ENCODE results near the gene ZC3H12C. TPM values are rescaled to one million over a fixed set of nuclear protein-coding genes. Genes with fewer than 3 reads are reported as not detected.

Gene ZC3H12C
- total and polyA plus RNA-seq, 10 of the 15 experiments (the other 5 are each of a cell fraction or from before 2014, with no cell fraction given) = 0.31 to 31.0 (median 3.7) TPM

DNA sequence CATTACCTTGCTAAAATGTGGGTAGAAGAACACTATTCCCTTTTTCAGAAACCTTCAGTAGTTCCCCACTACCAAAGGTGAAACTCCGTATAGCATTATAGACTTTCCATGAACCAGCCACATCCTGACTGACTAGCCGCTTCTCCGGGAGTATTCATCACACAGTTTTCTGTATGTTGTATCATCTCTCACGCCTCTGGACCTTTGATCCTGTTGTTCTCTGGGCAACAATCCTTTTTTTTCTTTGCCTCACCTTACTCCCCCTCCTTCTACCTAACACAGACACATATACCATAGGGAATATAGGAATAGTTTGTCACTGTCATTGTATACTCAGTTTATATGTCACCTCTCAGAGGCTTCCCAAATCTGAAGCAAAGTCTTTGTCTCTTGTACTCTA lies 20.8 kb downstream of the ZC3H12C start:
- WGBS (ENCODE audit: insufficient coverage, insufficient replicate concordance, low lambda C conversion rate, missing lambda C conversion rate) = 56% methylated on average over 4 of the region's 4 CpGs
- POLR2A ChIA-PET = no interaction called here

More for the DNA sequence above, 20.8 kb downstream of the ZC3H12C start:
- H3K36me3 ChIP-seq (ENCODE audit: control insufficient read depth in 2 of 2, insufficient read depth in 2 of 2, low read length in 1 of 2) = peaks cover 0 to 3% of the 10 kb centered on the region in 2 experiments; a peak in 2 of 4 replicates
- ChIA-PET RAD21 (ENCODE audit: unreplicated experiment) (no interaction called here), SMC1A (ENCODE audit: uncharacterized antibody, unreplicated experiment) (interaction anchor here (0.9 to 3.1 kb wide), 3 partner anchors 17 to 169 kb away, joined by 3 to 8 read pairs (median 3); no protein-coding TSS in a partner anchor), CTCF (interaction anchor here (2.3 kb wide), 1 partner anchor 175 kb away, joined by 7 read pairs; no protein-coding TSS in a partner anchor)
- H3K27ac ChIP-seq (ENCODE audit: control insufficient read depth, insufficient read depth) = no peak overlapping the region
- no peaks in the 10 kb centered on the region for H3K4me1 ChIP-seq (ENCODE audit: control insufficient read depth, insufficient read depth, low read length)
- BruUV-seq (replicated peaks) = no TSS peak
- no peaks in the 10 kb centered on the region for H3K9me3 ChIP-seq (replicated peaks; ENCODE audit: control insufficient read depth, insufficient read depth, low read length)
- H3K4me2 ChIP-seq (ENCODE audit: control insufficient read depth, insufficient read depth) = no peak overlapping the region
- no peaks in the 10 kb centered on the region for H4K20me1 ChIP-seq (ENCODE audit: control insufficient read depth, insufficient read depth)
- intact Hi-C loops (cut with micrococcal nuclease; ENCODE audit: unreplicated experiment) (no loop called here), in situ Hi-C loops (cut with MboI) (no loop called here)
- DNase-seq (ENCODE audit: low read depth, low spot score) (no peak), FAIRE-seq (no peak), ATAC-seq (0 out of 3 replicates have a peak, but pooled peaks have one; percentile 9)
- H3K4me3 ChIP-seq = 0 out of 2 replicates have a peak overlapping the region, but pooled peaks have one; percentile 2
- H2AFZ ChIP-seq (ENCODE audit: control insufficient read depth, low read depth, low read length) = no peak overlapping the region
- no peak for TF ChIP-seq SP1 (IDR thresholded peaks at IDR 0.05; ENCODE audit: low read depth, low read length)
- TF ChIP-seq, protein P1, sequence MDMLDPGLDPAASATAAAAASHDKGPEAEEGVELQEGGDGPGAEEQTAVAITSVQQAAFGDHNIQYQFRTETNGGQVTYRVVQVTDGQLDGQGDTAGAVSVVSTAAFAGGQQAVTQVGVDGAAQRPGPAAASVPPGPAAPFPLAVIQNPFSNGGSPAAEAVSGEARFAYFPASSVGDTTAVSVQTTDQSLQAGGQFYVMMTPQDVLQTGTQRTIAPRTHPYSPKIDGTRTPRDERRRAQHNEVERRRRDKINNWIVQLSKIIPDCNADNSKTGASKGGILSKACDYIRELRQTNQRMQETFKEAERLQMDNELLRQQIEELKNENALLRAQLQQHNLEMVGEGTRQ (IDR thresholded peaks at IDR 0.05; ENCODE audit: borderline replicate concordance, low read depth, low read length) = no peak
- TF ChIP-seq, protein P2, sequence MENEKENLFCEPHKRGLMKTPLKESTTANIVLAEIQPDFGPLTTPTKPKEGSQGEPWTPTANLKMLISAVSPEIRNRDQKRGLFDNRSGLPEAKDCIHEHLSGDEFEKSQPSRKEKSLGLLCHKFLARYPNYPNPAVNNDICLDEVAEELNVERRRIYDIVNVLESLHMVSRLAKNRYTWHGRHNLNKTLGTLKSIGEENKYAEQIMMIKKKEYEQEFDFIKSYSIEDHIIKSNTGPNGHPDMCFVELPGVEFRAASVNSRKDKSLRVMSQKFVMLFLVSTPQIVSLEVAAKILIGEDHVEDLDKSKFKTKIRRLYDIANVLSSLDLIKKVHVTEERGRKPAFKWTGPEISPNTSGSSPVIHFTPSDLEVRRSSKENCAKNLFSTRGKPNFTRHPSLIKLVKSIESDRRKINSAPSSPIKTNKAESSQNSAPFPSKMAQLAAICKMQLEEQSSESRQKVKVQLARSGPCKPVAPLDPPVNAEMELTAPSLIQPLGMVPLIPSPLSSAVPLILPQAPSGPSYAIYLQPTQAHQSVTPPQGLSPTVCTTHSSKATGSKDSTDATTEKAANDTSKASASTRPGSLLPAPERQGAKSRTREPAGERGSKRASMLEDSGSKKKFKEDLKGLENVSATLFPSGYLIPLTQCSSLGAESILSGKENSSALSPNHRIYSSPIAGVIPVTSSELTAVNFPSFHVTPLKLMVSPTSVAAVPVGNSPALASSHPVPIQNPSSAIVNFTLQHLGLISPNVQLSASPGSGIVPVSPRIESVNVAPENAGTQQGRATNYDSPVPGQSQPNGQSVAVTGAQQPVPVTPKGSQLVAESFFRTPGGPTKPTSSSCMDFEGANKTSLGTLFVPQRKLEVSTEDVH (IDR thresholded peaks at IDR 0.05; ENCODE audit: low read depth, partially characterized antibody) = no peak
- no peak for TF ChIP-seq RUNX3 (IDR thresholded peaks at IDR 0.05; ENCODE audit: low read length)
- TF ChIP-seq SUPT20H (IDR thresholded peaks at IDR 0.05; ENCODE audit: borderline replicate concordance, control insufficient read depth, low read depth, low read length) = no peak
- TF ChIP-seq PAX5 (IDR thresholded peaks at IDR 0.05; ENCODE audit: borderline replicate concordance, low read depth, low read length) = no peak
- TF ChIP-seq HCFC1 (IDR thresholded peaks at IDR 0.05; ENCODE audit: low read length) = no peak
- TF ChIP-seq ATF7 (IDR thresholded peaks at IDR 0.05; ENCODE audit: low read depth) = no peak
- TF ChIP-seq STAT3 (IDR thresholded peaks at IDR 0.05; ENCODE audit: low read depth, low read length) = no peak
- TF ChIP-seq RCOR1 (conservative IDR thresholded peaks at IDR 0.05; ENCODE audit: low read depth, low read length) = no peak
- TF ChIP-seq SIN3A (IDR thresholded peaks at IDR 0.05; ENCODE audit: low read depth, low read length) = no peak
- TF ChIP-seq, protein P3, sequence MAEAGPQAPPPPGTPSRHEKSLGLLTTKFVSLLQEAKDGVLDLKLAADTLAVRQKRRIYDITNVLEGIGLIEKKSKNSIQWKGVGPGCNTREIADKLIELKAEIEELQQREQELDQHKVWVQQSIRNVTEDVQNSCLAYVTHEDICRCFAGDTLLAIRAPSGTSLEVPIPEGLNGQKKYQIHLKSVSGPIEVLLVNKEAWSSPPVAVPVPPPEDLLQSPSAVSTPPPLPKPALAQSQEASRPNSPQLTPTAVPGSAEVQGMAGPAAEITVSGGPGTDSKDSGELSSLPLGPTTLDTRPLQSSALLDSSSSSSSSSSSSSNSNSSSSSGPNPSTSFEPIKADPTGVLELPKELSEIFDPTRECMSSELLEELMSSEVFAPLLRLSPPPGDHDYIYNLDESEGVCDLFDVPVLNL (IDR thresholded peaks at IDR 0.05; ENCODE audit: low read depth, low read length) = no peak
- TF ChIP-seq CREM (IDR thresholded peaks at IDR 0.05; ENCODE audit: low read depth) = no peak
- no peak for TF ChIP-seq ZNF24 (IDR thresholded peaks at IDR 0.05)
- TF ChIP-seq, protein P4, sequence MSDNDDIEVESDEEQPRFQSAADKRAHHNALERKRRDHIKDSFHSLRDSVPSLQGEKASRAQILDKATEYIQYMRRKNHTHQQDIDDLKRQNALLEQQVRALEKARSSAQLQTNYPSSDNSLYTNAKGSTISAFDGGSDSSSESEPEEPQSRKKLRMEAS (IDR thresholded peaks at IDR 0.05; ENCODE audit: low read depth, low read length) = no peak
- no peak overlapping the region for H3K9ac ChIP-seq (ENCODE audit: control insufficient read depth, insufficient read depth, low read length)
- peaks cover 12% of the 10 kb centered on the region for H3K79me2 ChIP-seq (ENCODE audit: control insufficient read depth, insufficient read depth, low read length)
- no peaks in the 10 kb centered on the region for H3K27me3 ChIP-seq (replicated peaks in 1 of 2; ENCODE audit: control insufficient read depth in 2 of 2, insufficient read depth in 2 of 2, low read length in 1 of 2)
